H1 (cell line): ENCODE results near the gene MOV10L1.

Experiments
- BRCA1 ChIP-seq: IDR thresholded peaks from 2 replicates; pipeline ENCODE4 v1.6.1; 2012; ENCODE audit warnings: low read depth, low read length, improper control_type of control experiment
- CTCF ChIP-seq, 3 experiments: IDR thresholded peaks; 1 replicate in 2 of 3; 2 replicates in 1 of 3; pipeline versions ENCODE4 v1.5.1 to v1.6.1; 2011; ENCODE audit warnings: low read length in 3 of 3, mild to moderate bottlenecking in 3 of 3, inconsistent platforms in 2 of 3, low read depth in 1 of 3, moderate library complexity in 1 of 3; ENCODE audit not compliant: insufficient read depth in 1 of 3; ENCODE audit errors: control extremely low read depth in 1 of 3
- E2F6 ChIP-seq: IDR thresholded peaks from 2 replicates; pipeline ENCODE4 v1.6.1; 2012; ENCODE audit warnings: inconsistent platforms
- GABPA ChIP-seq: IDR thresholded peaks from 2 replicates; pipeline ENCODE4 v1.6.1; 2011; ENCODE audit warnings: mild to moderate bottlenecking, low read length, moderate library complexity, borderline replicate concordance; ENCODE audit not compliant: insufficient read depth
- MAFK ChIP-seq: IDR thresholded peaks from 2 replicates; pipeline ENCODE4 v1.6.1; 2012; ENCODE audit warnings: low read depth, mild to moderate bottlenecking, improper control_type of control experiment, low read length
- MAX ChIP-seq: IDR thresholded peaks from 2 replicates; pipeline ENCODE4 v1.6.1; 2012; ENCODE audit warnings: inconsistent platforms
- POLR2A ChIP-seq, 2 experiments: IDR thresholded peaks; 1 replicate in 1 of 2; 2 replicates in 1 of 2; pipeline ENCODE4 v1.6.1; 2011; ENCODE audit warnings: low read depth in 2 of 2, low read length in 2 of 2, mild to moderate bottlenecking in 2 of 2; ENCODE audit errors: control extremely low read depth in 1 of 2
- POU5F1 ChIP-seq: IDR thresholded peaks from 2 replicates; pipeline ENCODE4 v1.6.1; 2011; ENCODE audit warnings: low read depth, mild to moderate bottlenecking, low read length, moderate library complexity
- RAD21 ChIP-seq, 2 experiments: IDR thresholded peaks in 1 of 2; conservative IDR thresholded peaks in 1 of 2; 2 replicates each; pipeline ENCODE4 v1.6.1; 2011; ENCODE audit warnings: low read depth in 2 of 2, low read length in 2 of 2, improper control_type of control experiment in 1 of 2, inconsistent platforms in 1 of 2, mild to moderate bottlenecking in 1 of 2, moderate library complexity in 1 of 2
- RFX5 ChIP-seq: IDR thresholded peaks from 2 replicates; pipeline ENCODE4 v1.6.1; 2011; ENCODE audit warnings: low read depth, low read length, improper control_type of control experiment, borderline replicate concordance
- SIN3A ChIP-seq, 2 experiments: IDR thresholded peaks in 1 of 2; conservative IDR thresholded peaks in 1 of 2; 2 replicates each; pipeline ENCODE4 v1.6.1; 2011 to 2012; ENCODE audit warnings: low read length in 2 of 2, improper control_type of control experiment in 1 of 2, low read depth in 1 of 2, mild to moderate bottlenecking in 1 of 2
- SP1 ChIP-seq: IDR thresholded peaks from 2 replicates; pipeline ENCODE4 v1.6.1; 2011; ENCODE audit warnings: low read depth, low read length
- TCF12 ChIP-seq: IDR thresholded peaks from 2 replicates; pipeline ENCODE4 v1.6.1; 2011; ENCODE audit warnings: low read depth, mild to moderate bottlenecking, low read length

GRCh38 chr22:50150161-50151129 lies 60.6 kb downstream of the MOV10L1 start:
- no peak for TF ChIP-seq SIN3A (conservative IDR thresholded peaks at IDR 0.05 in 1 of 2, IDR thresholded peaks at IDR 0.05 in 1 of 2; ENCODE audit: low read depth in 1 of 2, low read length in 2 of 2)
- TF ChIP-seq POU5F1, result no peak
- no peak for TF ChIP-seq MAFK
- no peak for TF ChIP-seq CTCF (IDR thresholded peaks at IDR 0.05; ENCODE audit: control extremely low read depth in 1 of 3, insufficient read depth in 1 of 3, low read depth in 1 of 3, low read length in 3 of 3)
- TF ChIP-seq RAD21 (IDR thresholded peaks at IDR 0.05 in 1 of 2, conservative IDR thresholded peaks at IDR 0.05 in 1 of 2; ENCODE audit: low read depth in 2 of 2, low read length in 2 of 2), result no peak
- TF ChIP-seq E2F6, result no peak
- no peak for TF ChIP-seq POLR2A (IDR thresholded peaks at IDR 0.05; ENCODE audit: control extremely low read depth in 1 of 2, low read depth in 2 of 2, low read length in 2 of 2)
- no peak for TF ChIP-seq BRCA1
- no peak for TF ChIP-seq TCF12
- no peak for TF ChIP-seq SP1
- no peak for TF ChIP-seq RFX5
- no peak for TF ChIP-seq GABPA
- no peak for TF ChIP-seq MAX
